ENCODE measurements around the gene COG6.

Gene COG6

DNA sequence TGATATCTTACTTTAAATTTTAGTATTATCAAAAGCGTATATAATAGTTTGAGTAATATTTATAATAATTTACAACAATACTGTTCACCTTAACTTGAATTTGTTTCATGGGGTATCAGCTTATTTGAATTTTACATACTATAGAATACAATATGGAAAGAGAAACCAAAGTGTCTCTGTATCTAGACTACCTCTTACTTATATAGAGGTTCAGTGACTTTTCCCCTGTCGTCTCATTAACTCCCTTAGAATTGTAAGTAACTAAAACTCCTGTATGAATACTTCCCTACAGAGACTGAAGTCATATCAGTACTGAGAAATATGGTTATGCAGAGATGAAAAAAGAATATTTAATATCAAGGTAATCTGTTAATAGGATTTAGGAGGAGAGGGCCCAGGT is 26.8 kb downstream of the COG6 start:
- no peak for DNase-seq

DNA sequence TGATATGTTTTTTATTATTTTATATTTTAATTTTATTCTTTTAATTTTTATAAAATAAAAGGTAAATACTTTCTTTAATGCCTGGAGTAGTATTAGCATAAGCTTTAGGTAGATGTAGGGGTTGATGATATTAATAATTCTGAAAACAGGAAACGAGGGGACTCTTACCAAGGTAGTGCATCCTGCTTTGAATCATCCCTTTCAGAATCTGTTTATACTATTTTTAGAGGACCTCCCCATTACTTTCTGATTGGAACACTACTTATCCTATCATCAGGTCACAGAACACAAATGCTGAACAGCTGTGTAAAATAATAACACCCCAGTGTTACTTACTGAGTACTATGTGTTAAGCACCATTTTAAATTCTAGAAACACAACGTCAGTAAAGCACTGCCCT is 27.3 kb downstream of the COG6 start:
- DNase-seq = no peak

DNA sequence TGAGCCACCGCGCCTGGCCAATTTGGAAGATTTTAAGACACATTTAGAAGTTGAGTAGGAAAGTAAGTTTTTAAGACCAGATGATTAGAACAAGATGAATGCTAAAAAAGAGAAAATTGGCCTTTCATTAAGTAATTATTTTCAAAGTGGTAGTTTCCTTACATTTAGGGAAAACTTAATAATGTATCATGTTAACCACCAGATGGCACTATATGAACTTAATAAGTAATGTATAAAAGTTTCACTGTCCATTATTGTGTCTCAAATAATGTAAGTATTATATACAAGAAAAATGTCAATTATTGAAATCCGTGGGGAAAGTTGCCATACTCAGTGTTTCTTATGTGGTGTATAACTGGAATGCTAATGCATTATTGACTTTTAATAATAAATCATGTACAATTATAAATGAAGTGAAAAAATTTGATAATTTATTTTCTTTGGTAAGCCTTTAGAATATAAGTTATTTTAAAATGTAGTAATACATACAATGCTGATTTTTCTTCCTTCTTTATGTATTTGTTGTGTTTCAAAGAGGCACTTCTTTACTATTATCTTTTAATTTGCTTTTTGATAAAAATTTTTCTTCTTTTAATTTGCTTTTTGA is 29.2 kb downstream of the COG6 start:
- DNase-seq = no peak

DNA sequence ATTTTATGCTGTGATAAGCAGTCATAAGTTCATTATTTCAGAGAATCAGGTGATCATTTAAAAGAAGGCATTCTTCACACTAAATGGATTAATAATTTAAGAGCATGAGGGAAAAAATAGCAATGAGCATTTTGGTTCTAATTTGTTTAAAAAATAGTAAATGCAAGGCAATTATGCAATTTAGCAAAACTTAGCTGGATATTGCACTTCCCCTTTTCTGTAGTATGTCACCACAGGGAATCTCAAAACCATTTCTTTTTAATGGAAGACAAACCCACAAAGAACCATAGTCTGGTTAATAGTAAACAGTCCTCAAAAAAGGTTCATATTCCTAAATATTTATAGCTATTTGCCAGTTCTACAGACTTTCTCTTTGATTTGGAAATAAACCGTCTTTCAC is 30.2 kb downstream of the COG6 start:
- no peak for DNase-seq

DNA sequence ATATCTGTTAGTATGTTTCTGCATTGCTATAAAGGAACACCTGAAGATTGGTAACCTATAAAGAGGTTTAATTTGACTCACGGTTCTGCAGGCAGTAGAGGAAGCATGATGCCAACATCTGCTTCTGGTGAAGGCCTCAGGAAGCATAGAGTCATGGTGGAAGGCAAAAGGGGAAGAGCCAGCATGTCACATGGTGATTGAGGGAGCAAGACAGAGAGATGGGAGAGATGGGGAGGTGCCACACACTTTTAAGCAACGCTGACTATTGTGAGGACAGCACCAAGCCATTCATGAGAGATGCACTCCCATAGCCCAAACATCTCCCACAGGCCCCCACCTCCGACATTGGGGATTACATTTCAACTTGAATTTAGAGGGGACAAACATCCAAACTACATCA is 32.8 kb downstream of the COG6 start:
- no peak for DNase-seq

DNA sequence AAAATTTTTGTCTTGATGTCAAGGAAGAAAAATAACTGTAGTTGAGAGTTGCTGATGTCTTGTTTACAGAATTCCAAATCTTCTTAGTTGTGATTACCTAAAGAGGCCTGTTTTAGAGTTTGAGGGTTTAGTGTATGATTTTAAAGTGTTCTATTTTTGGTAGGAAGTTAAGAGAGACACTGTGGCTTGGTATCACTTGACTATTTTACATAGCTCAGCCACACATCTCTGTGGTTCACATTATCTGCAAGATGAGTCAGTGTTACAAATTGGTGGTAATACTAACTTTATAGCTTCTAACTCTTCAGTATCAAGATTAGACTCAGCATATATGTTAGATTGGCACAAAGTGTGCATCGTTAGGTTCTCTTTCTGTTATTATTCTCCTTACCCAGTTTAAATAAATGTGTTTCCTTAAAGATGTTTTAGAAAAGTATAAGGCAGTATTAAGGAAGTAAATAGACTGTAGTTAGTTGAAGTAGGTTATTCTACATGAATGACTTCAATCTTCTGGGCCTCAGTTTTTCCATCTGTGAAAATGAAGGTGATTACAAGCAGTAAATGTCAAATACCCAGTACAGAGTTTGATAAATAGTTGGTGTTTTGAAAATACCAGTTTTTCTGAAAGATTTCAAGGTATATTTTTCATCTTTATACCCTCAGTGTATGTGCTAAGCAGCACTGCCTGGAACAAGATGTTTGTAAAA is 33.4 kb downstream of the COG6 start:
- DNase-seq = no peak

DNA sequence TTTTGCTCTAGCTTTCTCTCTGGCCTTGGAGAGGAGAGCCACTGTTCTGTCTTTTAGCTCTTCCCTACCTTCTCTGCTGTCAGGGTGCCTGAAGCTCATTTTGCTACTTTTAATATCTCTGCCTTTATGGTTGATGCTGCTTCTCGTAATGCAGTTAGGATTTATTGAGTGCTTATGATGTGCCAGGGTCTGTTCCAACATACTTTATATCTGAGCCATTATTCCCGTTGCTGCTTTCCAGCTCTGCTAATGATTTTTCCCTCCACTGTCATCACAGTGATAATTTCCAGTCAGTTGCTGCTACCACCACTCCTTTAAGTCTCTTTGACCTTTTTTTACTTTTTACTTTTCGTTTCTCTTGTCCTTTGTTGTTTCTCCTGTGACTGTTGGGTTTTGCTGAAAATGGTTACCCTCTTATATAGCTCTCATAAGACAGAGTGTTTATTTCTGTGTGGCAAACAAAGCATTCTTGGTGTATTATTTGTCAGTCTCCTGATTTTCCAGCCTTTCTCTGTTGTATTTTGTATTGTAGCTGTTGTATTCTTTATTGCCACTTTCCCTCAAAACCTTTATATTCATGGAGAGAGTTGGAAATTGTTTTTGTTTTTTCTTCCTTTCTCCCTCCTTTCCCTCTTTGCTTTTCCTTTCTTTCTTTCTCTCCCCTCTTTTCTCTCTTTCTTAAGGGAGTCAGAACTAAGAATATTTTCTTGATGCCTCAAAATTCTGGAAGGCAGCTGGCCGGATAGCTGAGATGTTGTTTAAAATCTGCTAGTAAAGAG is 37.4 kb downstream of the COG6 start:
- DNase-seq = no peak

DNA sequence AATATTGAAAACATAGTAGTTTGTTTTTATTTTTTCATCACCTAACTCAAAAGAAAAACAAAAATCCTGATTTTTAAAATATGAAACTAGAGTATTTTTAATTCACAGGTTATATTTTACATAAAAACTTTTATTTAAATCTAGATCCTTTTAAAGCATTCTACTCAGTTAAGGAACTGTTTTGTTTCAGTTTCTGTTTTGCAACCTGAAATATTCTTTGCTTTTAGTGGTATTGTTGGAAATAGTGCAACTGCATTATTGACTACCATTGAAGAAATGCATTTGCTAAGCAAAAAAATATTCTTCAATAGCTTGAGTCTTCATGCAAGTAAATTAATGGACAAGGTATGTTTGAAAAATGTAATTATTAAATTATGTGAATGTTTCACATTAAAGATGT is 43.8 kb downstream of the COG6 start:
- no peak for DNase-seq

DNA sequence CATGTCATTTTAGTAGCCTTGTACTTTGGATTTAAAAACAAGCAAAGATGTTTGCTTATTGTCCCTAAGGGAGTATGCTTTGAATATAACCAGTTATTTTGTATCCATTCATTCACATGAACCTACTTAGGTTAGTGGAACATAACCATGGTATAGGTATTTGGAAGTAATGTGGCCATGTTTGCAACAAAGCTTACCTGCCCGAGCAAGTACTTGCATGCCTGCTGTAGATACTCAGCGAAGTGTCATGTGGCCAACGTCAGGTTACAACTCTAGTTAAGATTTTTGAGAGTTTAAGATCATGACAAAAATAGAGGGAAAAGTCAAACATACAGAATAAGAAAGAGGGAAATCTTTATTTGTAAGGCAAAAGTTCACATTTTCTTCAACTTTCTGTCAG is 57.2 kb downstream of the COG6 start:
- DNase-seq = no peak

DNA sequence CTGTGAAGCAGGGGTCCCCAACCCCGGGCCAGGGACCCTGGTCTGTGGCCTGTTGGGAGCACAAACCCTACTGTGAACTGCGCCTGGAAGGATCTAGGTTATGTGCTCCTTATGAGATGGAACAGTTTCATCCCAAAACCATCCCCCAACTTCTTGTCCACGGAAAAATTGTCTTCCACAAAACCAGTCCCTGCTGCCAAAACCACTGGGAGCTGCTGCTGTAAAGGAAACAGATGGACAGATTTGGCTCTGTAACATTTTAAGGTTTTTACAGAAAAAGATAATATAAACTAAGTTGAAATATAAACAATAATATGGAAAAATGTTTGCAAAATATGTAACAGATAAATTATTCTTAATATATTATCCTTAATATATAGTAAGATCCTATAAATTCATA is 73.7 kb downstream of the COG6 start:
- DNase-seq = no peak

DNA sequence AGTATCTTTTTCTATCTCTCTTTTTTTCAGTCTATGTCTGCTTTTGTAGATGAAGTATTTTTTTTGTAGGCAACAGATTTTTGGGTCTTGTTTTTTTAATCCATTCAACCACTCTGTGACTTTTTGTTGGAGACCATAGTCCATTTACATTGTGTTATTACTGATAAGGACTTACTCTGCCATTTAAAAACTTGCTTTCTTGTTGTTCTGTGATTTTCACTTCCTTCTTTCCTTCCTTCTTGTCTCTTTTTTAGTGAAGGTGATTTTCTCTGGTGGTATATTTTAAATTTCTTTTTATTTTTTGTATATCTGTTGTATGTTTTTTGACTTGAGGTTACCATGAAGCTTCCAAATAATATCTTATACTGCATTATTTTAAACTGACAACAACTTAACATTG is 79.5 kb downstream of the COG6 start:
- DNase-seq = no peak

DNA sequence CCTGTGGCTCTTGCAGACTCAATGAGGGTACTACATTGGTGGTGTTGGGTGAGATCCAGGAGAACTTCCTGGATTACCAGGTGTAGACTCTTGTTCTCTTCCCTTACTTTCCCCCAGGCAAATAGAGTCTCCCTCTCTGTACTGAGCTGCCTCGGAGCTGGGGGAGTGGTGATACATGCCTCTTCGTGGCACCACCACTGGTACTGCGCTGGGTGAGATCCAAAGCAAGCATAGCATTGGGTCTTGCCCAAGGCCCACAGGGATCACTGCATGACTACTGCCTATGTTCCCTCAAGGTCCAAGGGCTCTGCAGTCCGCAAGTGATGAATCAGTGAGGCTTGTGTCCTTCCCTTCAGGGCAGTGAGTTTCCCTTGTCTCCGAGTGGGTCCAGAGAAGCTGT is 81.6 kb downstream of the COG6 start:
- no peak for DNase-seq

DNA sequence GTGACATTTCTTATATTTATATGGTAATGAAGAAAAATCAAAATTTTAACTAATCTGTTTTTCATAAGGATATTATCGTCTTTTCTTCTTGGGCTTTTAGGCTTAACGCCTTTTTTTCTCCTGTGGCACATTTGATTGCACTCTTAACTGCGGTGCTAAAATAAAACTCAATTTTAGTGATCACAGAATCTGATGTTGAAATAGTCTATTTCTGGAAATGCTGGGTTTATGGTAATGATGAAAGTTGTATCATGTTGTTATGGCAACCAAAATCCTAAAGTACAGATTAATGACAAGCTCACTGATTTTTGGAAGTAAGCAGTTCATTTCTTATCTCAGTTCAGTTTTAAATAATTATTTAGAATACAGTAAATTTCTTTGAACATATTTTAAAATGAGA is 85.3 kb downstream of the COG6 start:
- no peak for DNase-seq

DNA sequence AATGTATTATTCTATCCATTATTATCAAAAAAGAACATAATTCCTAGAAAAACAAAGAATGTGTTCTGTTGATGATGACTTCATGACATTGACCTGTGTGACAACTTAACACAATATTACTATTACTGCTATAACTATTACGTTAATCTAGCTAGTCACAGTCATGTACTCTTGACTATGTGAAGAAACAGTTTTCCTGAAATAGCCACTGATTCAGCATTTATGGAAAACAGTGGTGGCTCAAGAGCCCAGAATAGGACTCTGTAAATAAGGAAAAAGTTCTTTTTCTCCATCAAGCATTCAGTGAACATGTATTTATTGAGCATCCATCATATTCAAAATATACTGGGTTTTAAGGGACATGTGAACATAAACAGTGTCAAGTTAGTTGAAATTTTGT is 93.5 kb downstream of the COG6 start:
- DNase-seq = no peak

DNA sequence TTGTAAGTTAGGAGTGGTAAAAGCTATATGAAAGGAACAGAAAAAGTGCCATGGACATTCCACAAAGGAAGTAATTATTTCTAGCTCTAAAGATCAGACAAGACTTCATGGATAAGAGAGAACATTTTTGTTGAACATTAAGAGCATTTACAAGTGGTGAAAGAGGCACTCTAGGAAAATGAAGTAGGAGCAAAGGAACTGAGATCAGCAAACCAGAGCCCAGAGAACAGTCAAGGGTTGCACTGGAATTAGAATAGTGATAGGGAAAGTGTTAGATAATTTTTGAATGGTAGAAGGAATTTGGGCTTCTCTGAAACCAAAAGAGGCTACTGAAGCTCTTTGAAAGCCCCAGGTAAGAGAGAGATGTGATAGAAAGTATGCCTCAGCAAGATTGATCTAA is 94.1 kb downstream of the COG6 start:
- no peak for DNase-seq

DNA sequence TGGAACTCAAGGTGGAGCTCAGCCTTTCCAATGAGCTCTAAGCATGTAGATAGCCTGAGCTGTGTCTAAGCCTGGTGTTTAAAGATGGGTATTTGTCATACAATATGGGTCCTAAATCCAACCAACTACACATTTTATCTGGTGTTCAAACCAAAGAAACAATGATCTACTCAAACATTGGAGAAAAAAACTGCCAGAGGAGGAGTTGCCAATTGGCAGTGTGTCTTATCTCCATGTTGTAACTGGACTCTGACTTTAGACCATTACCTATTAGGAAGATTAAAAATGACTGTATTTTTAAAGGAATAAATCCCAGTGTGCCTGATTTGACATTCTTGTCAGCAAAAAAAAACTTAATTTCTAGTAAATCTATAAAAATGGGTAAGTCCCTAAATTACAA is 96.3 kb downstream of the COG6 start:
- no peak for DNase-seq

DNA sequence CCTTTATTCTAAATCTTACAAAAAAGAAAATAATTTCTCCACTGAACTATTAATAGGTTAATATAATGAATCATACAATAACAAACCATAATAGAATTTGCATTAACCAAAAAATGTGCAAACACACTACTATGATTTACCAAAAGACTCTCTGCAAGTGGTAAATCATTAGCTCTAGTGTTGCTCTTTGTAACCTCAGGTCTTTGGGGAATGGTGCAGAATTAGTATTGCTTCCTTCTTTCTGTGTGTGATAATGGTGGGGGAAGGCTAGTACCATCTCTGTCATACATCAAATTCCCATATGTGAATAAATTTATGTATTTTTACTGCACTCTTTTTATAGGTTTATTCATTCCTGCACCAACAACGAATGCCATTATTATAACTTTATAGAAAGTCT is 105.1 kb downstream of the COG6 start:
- DNase-seq = no peak

DNA sequence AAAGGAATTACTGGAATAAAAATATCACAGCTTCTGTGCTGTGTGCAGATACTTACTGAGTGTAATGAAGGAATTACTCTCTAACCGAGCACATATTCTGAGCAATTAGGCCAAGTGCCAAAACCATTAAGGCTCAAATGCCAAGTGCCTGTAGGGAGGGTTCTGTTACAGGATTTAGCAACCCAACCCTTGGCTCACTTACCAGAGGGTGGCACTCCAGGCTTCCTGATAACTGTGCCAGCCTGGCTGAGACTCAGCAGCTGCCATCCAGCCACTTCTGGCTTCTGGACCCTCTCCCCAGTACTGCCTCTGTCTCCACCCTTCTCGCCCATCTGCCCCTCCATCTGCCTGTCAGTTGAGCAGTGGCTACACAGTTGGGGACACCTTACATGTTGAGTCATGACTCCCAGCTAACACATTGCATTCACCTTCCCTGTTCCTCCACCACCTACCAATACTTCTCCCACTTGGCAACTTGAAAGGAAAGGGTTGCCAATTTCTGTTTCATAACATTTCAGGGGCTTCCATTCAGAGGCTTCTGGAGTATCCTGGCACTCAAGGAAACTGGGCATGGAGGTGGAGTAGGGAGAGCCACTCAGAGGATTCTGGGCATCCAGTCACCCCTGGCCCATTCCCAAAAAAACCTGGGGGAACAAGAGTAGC is 110.5 kb downstream of the COG6 start:
- DNase-seq = peak; percentile 33

DNA sequence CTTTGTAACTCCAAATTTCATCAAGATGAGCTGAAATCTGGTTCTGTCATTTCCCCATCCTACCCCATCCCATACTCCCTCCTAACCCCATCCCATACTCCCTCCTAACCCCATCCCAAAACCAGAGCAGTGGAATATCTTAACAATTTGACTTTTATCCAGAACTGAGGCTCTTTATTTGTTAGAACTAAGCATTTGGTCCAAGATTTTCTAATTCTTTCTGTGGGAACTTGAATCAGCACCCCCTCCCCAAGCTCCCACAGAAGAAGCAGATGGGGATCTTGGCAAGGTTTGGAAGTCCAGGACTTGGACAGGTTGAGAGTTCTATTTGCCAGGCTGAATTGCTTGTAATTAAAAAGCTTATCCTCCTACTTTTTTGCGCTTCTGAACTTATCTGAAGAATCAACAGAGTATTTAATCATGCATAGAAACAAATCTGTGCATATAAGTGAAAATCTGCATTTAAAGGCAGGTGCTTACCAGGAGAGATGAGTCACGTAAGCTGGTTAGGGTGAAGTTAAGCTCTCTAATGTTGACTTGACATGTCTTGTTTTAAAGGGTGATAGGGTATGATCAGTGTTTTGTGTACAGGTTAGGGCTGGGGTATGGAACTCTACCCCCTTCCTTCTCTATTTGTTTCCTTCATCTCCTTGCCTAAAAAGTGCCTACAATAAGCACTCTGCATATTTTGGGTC is 111.1 kb downstream of the COG6 start:
- DNase-seq = no peak

DNA sequence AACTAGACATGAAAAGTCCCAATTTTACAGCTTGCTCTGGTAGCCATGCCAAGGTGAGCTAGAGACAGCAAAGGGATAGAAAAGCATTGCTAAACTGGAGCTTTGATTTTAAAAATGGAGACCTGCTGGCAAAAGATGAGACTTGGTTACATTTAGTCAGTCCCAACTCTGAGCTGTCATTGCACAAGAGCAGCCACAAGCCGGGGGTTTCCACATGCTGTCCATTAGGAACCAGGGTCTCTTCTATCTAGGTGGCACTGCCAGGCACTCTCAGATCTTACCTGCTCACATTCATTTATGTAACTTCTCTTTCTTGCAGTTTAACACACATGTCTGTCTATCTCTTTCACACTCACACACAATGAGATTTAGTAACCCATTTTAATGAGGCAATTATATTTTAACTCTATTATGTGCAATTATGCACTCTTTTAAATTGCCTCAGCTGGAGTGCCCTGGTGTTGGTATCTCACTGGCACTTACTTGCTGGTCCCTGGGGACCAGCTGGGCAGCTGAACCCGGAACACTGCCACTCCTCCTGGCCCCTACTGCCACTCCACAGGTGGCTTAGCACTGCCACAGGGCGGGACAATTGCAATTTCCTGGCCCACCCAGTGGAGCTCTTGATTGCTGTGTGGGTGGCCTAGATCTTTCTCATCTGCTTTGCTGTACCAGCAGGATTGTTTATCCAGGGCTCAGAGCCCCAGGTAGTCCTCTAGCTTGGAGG is 112.5 kb downstream of the COG6 start:
- DNase-seq = no peak

DNA sequence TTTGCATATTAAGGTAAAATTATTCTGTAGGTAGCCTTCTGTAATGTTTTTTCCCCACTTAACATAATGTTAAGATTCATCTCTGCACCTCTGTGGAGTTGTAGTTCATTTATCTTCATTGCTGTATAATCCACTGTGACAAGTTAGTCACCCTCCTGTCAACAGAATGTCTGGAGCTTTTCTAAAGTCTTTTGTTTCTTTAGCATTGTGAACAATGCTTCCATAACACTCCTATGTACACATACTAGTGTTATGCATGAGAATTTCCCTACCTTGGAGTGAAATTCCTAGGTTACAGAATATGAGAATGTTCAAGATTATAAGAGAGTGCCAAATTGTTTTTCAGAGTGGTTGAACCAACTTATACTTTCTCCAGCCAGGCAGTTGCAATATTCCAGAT is 113.5 kb downstream of the COG6 start:
- DNase-seq = no peak

All from NCI-H774 (cell line).